Adrenal gland (tissue), 12 donors: ENCODE results near the gene ARVCF. TPM values are rescaled to one million over a fixed set of nuclear protein-coding genes. Genes with fewer than 3 reads are reported as not detected.

ENCODE experiments used
- DNase-seq, 7 donors: peaks; one replicate each; pipeline ENCODE4 v3.0.0-alpha.2; 2019 to 2020
- H3K27ac ChIP-seq, 5 donors: fragments of 200-600 bp; sonication (generic) in 4 of 5; 1 replicate in 3 of 5; 2 replicates in 2 of 5; pipeline versions ENCODE4 v1.5.1 to v1.8.0; 2016 to 2020; ENCODE audit warnings: mild to moderate bottlenecking in 1 of 5
- H3K27me3 ChIP-seq: fragments of 200-600 bp; 2 replicates; pipeline ENCODE4 v1.8.0; 2021
- H3K36me3 ChIP-seq, 2 donors: fragments of 200-600 bp; replicated peaks in 1 of 2; 1 replicate in 1 of 2; 2 replicates in 1 of 2; pipeline versions ENCODE4 v1.5.1 to v1.8.0; 2018 to 2022
- H3K4me1 ChIP-seq, 2 donors: fragments of 200-600 bp; replicated peaks in 1 of 2; 1 replicate in 1 of 2; 2 replicates in 1 of 2; pipeline versions ENCODE4 v1.5.1 to v1.8.0; 2018 to 2021
- H3K4me3 ChIP-seq, 4 donors: fragments of 200-600 bp; sonication (generic) in 3 of 4; one replicate each; pipeline ENCODE4 v1.5.1; 2016 to 2018
- H3K9me3 ChIP-seq, 3 donors: fragments of 200-600 bp; sonication (generic) in 1 of 3; replicated peaks in 1 of 3; 1 replicate in 2 of 3; 2 replicates in 1 of 3; pipeline versions ENCODE4 v1.5.1 to v1.8.0; 2016 to 2021
- POLR2A ChIP-seq, 2 donors: fragments of 450-650 bp; IDR thresholded peaks; one replicate each; pipeline ENCODE4 v1.6.1; 2017; ENCODE audit warnings: antibody characterized with exemption in 2 of 2, mild to moderate bottlenecking in 2 of 2, moderate library complexity in 1 of 2
- WGBS, 4 donors: extraction: QIAGEN DNeasy Blood & Tissue Kit in 2 of 4; methylation state at CpG; one replicate each; pipeline versions ENCODE4 v1.1.5 to v1.1.7; 2013 to 2017; 5-methylcytosine and 5-hydroxymethylcytosine counted together
- intact Hi-C, 2 donors: fragments of 100-400 bp; cut with DNase I; formaldehyde crosslinking; loops; one replicate each; pipeline versions ENCODE4 v1.14.1 to v1.15.0; 2022 to 2023
- polyA plus RNA-seq, 3 donors: library from polyadenylated mRNA; stranded (reverse); fragments of 200-250 nt in 2 of 3; fragments of 350-450 nt in 1 of 3; fragmentation: Illumina TruSeq in 1 of 3; extraction: RNeasy Lipid Tissue Mini Kit (QIAGEN cat#74804) in 1 of 3; gene quantifications; one replicate each; pipeline ENCODE4 v1.2.3, GENCODE V29; 2013 to 2014
- total RNA-seq, 9 donors: library from RNA; depleted of rRNA in 4 of 9; stranded (reverse); fragments of >200 nt in 4 of 9; fragments of 120-200 nt in 1 of 9; fragmentation: NEBNext Ultra II Directional in 1 of 9; extraction: Animal tissue kit (Norgen Biotek cat#: 25700) in 1 of 9; gene quantifications; one replicate each; pipeline versions ENCODE4 v1.1.0 to v1.2.4, GENCODE V29; 2013 to 2023
- TF ChIP-seq, protein P1 (sequence below), 6 experiments: fragments of 450-650 bp in 4 of 6; fragments of 200-600 bp in 2 of 6; sonication (generic) in 1 of 6; IDR thresholded peaks; 1 replicate in 5 of 6; 2 replicates in 1 of 6; pipeline versions ENCODE4 v1.5.1 to v1.8.0; 2016 to 2021; ENCODE audit warnings: antibody characterized with exemption in 6 of 6, mild to moderate bottlenecking in 2 of 6, moderate library complexity in 1 of 6
- donor health status: healthy with polysubstance abuse.
- donor health status: Bipolar disorder and iron deficiency.
- donor health status: DM: yes; HTN: yes; CAD: no.
- donor health status: DM: no; HTN: no; CAD: no.
- donor health status: DM: no; HTN: no; CAD: no.
- donor health status: DM: yes; HTN: yes; CAD: no.

Gene ARVCF
- total and polyA plus RNA-seq, 12 donors, result 1.2 to 74.8 (median 18.6) TPM

- Histone ChIP-seq H3K27ac (peak overlapping the region; percentile 67 to 81 (median 80)), H3K36me3 (peaks cover 0 to 9% of the 10 kb centered on the region in 2 donors), H3K4me1 (peaks cover 12 to 30% of the 10 kb centered on the region in 2 donors), H3K9me3 (no peaks in the 10 kb centered on the region), H3K4me3 (peak overlapping the region in 1 of 4 donors; percentile 18), H3K27me3 (no peaks in the 10 kb centered on the region)
- TF ChIP-seq, protein P1, sequence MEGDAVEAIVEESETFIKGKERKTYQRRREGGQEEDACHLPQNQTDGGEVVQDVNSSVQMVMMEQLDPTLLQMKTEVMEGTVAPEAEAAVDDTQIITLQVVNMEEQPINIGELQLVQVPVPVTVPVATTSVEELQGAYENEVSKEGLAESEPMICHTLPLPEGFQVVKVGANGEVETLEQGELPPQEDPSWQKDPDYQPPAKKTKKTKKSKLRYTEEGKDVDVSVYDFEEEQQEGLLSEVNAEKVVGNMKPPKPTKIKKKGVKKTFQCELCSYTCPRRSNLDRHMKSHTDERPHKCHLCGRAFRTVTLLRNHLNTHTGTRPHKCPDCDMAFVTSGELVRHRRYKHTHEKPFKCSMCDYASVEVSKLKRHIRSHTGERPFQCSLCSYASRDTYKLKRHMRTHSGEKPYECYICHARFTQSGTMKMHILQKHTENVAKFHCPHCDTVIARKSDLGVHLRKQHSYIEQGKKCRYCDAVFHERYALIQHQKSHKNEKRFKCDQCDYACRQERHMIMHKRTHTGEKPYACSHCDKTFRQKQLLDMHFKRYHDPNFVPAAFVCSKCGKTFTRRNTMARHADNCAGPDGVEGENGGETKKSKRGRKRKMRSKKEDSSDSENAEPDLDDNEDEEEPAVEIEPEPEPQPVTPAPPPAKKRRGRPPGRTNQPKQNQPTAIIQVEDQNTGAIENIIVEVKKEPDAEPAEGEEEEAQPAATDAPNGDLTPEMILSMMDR (IDR thresholded peaks at IDR 0.05), result no peak
- peak; percentile 28 to 82 for TF ChIP-seq POLR2A (IDR thresholded peaks at IDR 0.05)
- intact Hi-C loops, result no loop called here
- WGBS, 4 donors, result 20 to 63% (median 22%) methylated on average over 5 to 30 of the region's 30 CpGs
- peak; percentile 89 to 96 (median 93) for DNase-seq
Measured at GRCh38 chr22:19959043-19959586, 57.5 kb downstream of the ARVCF start.

GRCh38 chr22:19958083-19959042 is 58.3 kb downstream of the ARVCF start:
- Histone ChIP-seq H3K4me3 (peak overlapping the region in 1 of 4 donors; percentile 18), H3K27ac (peak overlapping the region; percentile 67 to 81 (median 80)), H3K9me3 (no peaks in the 10 kb centered on the region), H3K4me1 (peaks cover 16 to 35% of the 10 kb centered on the region in 2 donors), H3K27me3 (no peaks in the 10 kb centered on the region), H3K36me3 (peaks cover 0 to 1% of the 10 kb centered on the region in 2 donors)
- TF ChIP-seq, protein P1 (IDR thresholded peaks at IDR 0.05), result peak in 1 of 6 experiments; percentile 7
- no peak for TF ChIP-seq POLR2A (IDR thresholded peaks at IDR 0.05)
- 72 to 81% (median 76%) methylated on average over 19 of the region's 19 CpGs for WGBS, 4 donors
- peak in 4 of 7 donors; percentile 53 to 67 (median 62) for DNase-seq
- intact Hi-C loops, result no loop called here

DNA sequence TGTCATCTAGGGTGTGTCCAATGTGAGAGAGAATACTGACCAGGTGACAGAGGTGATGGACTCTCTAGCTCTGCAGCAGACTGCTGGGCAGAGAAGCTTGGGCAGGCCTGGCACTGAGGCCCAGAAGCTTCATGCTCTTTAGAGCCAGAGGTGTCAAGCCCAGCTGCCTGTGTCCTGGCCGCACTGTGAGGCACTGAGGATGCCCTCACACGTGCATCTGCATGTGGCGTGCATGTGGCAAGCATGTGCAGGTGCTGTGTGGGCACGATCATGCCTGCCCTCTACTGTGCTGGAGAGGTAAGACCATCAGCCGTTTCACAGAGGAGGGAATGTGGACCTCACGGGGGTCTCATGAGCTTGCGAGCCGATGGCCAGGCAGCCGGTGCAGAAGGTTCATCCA is 59.2 kb downstream of the ARVCF start:
- 92 to 94% (median 92%) methylated on average over 8 to 9 of the region's 9 CpGs for WGBS, 4 donors
- DNase-seq, result peak in 1 of 7 donors; percentile 31
- Histone ChIP-seq H3K27ac (no peak overlapping the region), H3K27me3 (no peaks in the 10 kb centered on the region), H3K36me3 (no peaks in the 10 kb centered on the region), H3K4me3 (no peak overlapping the region), H3K4me1 (peaks cover 24 to 38% of the 10 kb centered on the region in 2 donors), H3K9me3 (no peaks in the 10 kb centered on the region)
- intact Hi-C loops, result no loop called here
- TF ChIP-seq, protein P1 (IDR thresholded peaks at IDR 0.05), result no peak
- TF ChIP-seq POLR2A (IDR thresholded peaks at IDR 0.05), result no peak
